Measurements from ENCODE around the gene FCN1.

The FCN1 gene

GRCh38 chr9:134949681-134950385 lies 32.1 kb upstream of the FCN1 start:
- DNase-seq = peak in 1 of 2 donors; percentile 47
- peaks cover 0 to 39% of the 10 kb centered on the region in 2 donors for H3K27me3 ChIP-seq
- no peak for TF ChIP-seq CTCF (IDR thresholded peaks at IDR 0.05)
- no peaks in the 10 kb centered on the region for H3K36me3 ChIP-seq
- no peak overlapping the region for H3K4me3 ChIP-seq
- intact Hi-C loops (cut with DNase I; ENCODE audit: low total_unique reads) = no loop called here
- H3K4me1 ChIP-seq = no peaks in the 10 kb centered on the region
- H3K9me3 ChIP-seq = no peaks in the 10 kb centered on the region
- H3K27ac ChIP-seq = no peak overlapping the region

GRCh38 chr9:134948149-134948548 lies 30.4 kb upstream of the FCN1 start:
- DNase-seq = no peak
- H3K4me1 ChIP-seq = peaks cover 0 to 4% (median 0%) of the 10 kb centered on the region in 4 donors
- TF ChIP-seq CTCF (IDR thresholded peaks at IDR 0.05) = no peak
- H3K4me3 ChIP-seq = no peak overlapping the region
- H3K36me3 ChIP-seq = no peaks in the 10 kb centered on the region
- H3K27ac ChIP-seq = no peak overlapping the region
- peaks cover 0 to 52% of the 10 kb centered on the region in 2 donors for H3K27me3 ChIP-seq
- intact Hi-C loops (cut with DNase I; ENCODE audit: low total_unique reads) = no loop called here
- no peaks in the 10 kb centered on the region for H3K9me3 ChIP-seq

- TF ChIP-seq CTCF (IDR thresholded peaks at IDR 0.05) = no peak
Measured at GRCh38 chr9:134947265-134947955, 29.7 kb upstream of the FCN1 start.

GRCh38 chr9:134946663-134947062 lies 29.0 kb upstream of the FCN1 start:
- no peak for TF ChIP-seq CTCF (IDR thresholded peaks at IDR 0.05)
- H3K27me3 ChIP-seq = peaks cover 0 to 67% of the 10 kb centered on the region in 2 donors
- H3K4me1 ChIP-seq = peaks cover 0 to 4% (median 0%) of the 10 kb centered on the region in 4 donors
- H3K36me3 ChIP-seq = no peaks in the 10 kb centered on the region
- no peak overlapping the region for H3K4me3 ChIP-seq
- H3K27ac ChIP-seq = no peak overlapping the region
- intact Hi-C loops (cut with DNase I; ENCODE audit: low total_unique reads) = no loop called here
- DNase-seq = no peak
- no peaks in the 10 kb centered on the region for H3K9me3 ChIP-seq

More at GRCh38 chr9:134947265-134947955, 29.7 kb upstream of the FCN1 start:
- Histone ChIP-seq H3K4me1 (peaks cover 0 to 4% (median 0%) of the 10 kb centered on the region in 4 donors), H3K27me3 (peaks cover 0 to 59% of the 10 kb centered on the region in 2 donors), H3K27ac (no peak overlapping the region), H3K36me3 (no peaks in the 10 kb centered on the region), H3K9me3 (no peaks in the 10 kb centered on the region), H3K4me3 (no peak overlapping the region)
- DNase-seq = no peak
- intact Hi-C loops (cut with DNase I; ENCODE audit: low total_unique reads) = no loop called here

GRCh38 chr9:134945509-134946275 lies 28.0 kb upstream of the FCN1 start:
- Histone ChIP-seq H3K36me3 (no peaks in the 10 kb centered on the region), H3K4me3 (no peak overlapping the region), H3K9me3 (no peaks in the 10 kb centered on the region), H3K27me3 (peaks cover 0 to 76% of the 10 kb centered on the region in 2 donors), H3K4me1 (peaks cover 0 to 4% (median 0%) of the 10 kb centered on the region in 4 donors), H3K27ac (no peak overlapping the region)
- no peak for DNase-seq
- no peak for TF ChIP-seq CTCF (IDR thresholded peaks at IDR 0.05)
- intact Hi-C loops (cut with DNase I; ENCODE audit: low total_unique reads) = no loop called here

Measured in tibial artery (tissue), 4 donors.